GM23248 (cell line): ENCODE data around the gene FKBP1A. TPM values are rescaled to one million over a fixed set of nuclear protein-coding genes. Genes with fewer than 3 reads are reported as not detected.

Experiments used
- DNase-seq: peaks from one replicate; pipeline ENCODE4 v3.0.0-alpha.2; 2015
- H2AFZ ChIP-seq: fragments of 200-600 bp; sonication (generic); 2 replicates; pipeline ENCODE4 v1.6.1; 2016; ENCODE audit warnings: antibody characterized with exemption
- H3F3A ChIP-seq: fragments of 200-600 bp; sonication (generic); 2 replicates; pipeline ENCODE4 v1.6.1; 2016; ENCODE audit warnings: mild to moderate bottlenecking, antibody characterized with exemption, mixed run types; ENCODE audit not compliant: insufficient read depth
- H3K27ac ChIP-seq: fragments of 200-600 bp; sonication (generic); 2 replicates; pipeline ENCODE4 v1.5.1; 2016; ENCODE audit warnings: mild to moderate bottlenecking
- H3K27me3 ChIP-seq: fragments of 200-600 bp; sonication (generic); replicated peaks from 2 replicates; pipeline ENCODE4 v1.6.1; 2016; ENCODE audit warnings: mild to moderate bottlenecking; ENCODE audit not compliant: insufficient read depth
- H3K36me3 ChIP-seq: fragments of 200-600 bp; sonication (generic); 2 replicates; pipeline ENCODE4 v1.6.1; 2016; ENCODE audit warnings: low read depth, mild to moderate bottlenecking
- H3K4me1 ChIP-seq: fragments of 200-600 bp; sonication (generic); 2 replicates; pipeline ENCODE4 v1.6.1; 2016; ENCODE audit warnings: mild to moderate bottlenecking; ENCODE audit not compliant: insufficient read depth
- H3K4me2 ChIP-seq: fragments of 200-600 bp; sonication (generic); one replicate; pipeline ENCODE4 v1.6.1; 2016; ENCODE audit warnings: mild to moderate bottlenecking; ENCODE audit not compliant: unreplicated experiment
- H3K4me3 ChIP-seq: fragments of 200-600 bp; sonication (generic); 2 replicates; pipeline ENCODE4 v1.5.1; 2016; ENCODE audit warnings: mild to moderate bottlenecking
- H3K79me2 ChIP-seq: fragments of 200-600 bp; sonication (generic); 2 replicates; pipeline ENCODE4 v1.6.1; 2016; ENCODE audit warnings: mild to moderate bottlenecking; ENCODE audit not compliant: insufficient read depth
- H3K9ac ChIP-seq: fragments of 200-600 bp; sonication (generic); 2 replicates; pipeline ENCODE4 v1.6.1; 2016; ENCODE audit warnings: mild to moderate bottlenecking
- H3K9me2 ChIP-seq: fragments of 200-600 bp; sonication (generic); 2 replicates; pipeline ENCODE4 v1.6.1; 2016; ENCODE audit warnings: mixed run types, mild to moderate bottlenecking, moderate library complexity; ENCODE audit not compliant: insufficient read depth
- H3K9me3 ChIP-seq: fragments of 200-600 bp; sonication (generic); one replicate; pipeline ENCODE4 v1.6.1; 2017; ENCODE audit warnings: low read depth
- H4K20me1 ChIP-seq: fragments of 200-600 bp; sonication (generic); 2 replicates; pipeline ENCODE4 v1.6.0; 2016; ENCODE audit not compliant: insufficient read depth
- EZH2 ChIP-seq: fragments of 200-600 bp; sonication (generic); IDR thresholded peaks from 2 replicates; pipeline ENCODE4 v1.6.1; 2018; ENCODE audit warnings: antibody characterized with exemption, mild to moderate bottlenecking; ENCODE audit not compliant: insufficient read depth, poor library complexity, severe bottlenecking
- EZH2phosphoT487 ChIP-seq: fragments of 200-600 bp; sonication (generic); IDR thresholded peaks from 2 replicates; pipeline ENCODE4 v1.6.1; 2018; ENCODE audit warnings: antibody characterized with exemption, moderate library complexity, mild to moderate bottlenecking, low read depth; ENCODE audit not compliant: insufficient read depth
- WGBS, 2 experiments: methylation state at CpG; one replicate each; pipeline ENCODE4 v1.1.6; 2015 to 2017; ENCODE audit warnings: low lambda C conversion rate in 2 of 2, low coverage in 1 of 2; ENCODE audit errors: missing lambda C conversion rate in 2 of 2; 5-methylcytosine and 5-hydroxymethylcytosine counted together
- in situ Hi-C: fragments of 300-500 bp; cut with MboI; formaldehyde crosslinking; loops from 2 replicates; pipeline ENCODE4 v1.15.0; 2020
- polyA plus RNA-seq: library from polyadenylated mRNA; unstranded; fragments of >200 nt; fragmentation: Nextera tagmentation; extraction: Ambion mirVana; gene quantifications from 2 replicates; pipeline ENCODE4 v1.2.1, GENCODE V29; 2016
- total RNA-seq: library from RNA; depleted of rRNA; stranded (reverse); fragments of >200 nt; shearing (Covaris generic); gene quantifications from 2 replicates; pipeline ENCODE4 v1.2.3, GENCODE V29; 2014; rRNA removed

FKBP1A gene
- total and polyA plus RNA-seq, 2 experiments from 2014 or later, result 162 to 844 TPM

GRCh38 chr20:1320902-1321653 is 71.8 kb downstream of the FKBP1A start:
- Histone ChIP-seq H3K4me2 (no peak overlapping the region), H3K79me2 (no peaks in the 10 kb centered on the region), H3K9me3 (no peaks in the 10 kb centered on the region), H3K9ac (no peak overlapping the region), H3K4me1 (peaks cover 31% of the 10 kb centered on the region), H3K27me3 (no peaks in the 10 kb centered on the region), H4K20me1 (no peaks in the 10 kb centered on the region), H3K9me2 (no peaks in the 10 kb centered on the region), H2AFZ (no peak overlapping the region), H3F3A (peaks cover 30% of the 10 kb centered on the region), H3K4me3 (no peak overlapping the region), H3K27ac (no peak overlapping the region), H3K36me3 (no peaks in the 10 kb centered on the region)
- DNase-seq, result no peak
- in situ Hi-C loops, result no loop called here
- WGBS, 2 experiments, result 75 to 80% methylated on average over 17 of the region's 17 CpGs
- TF ChIP-seq EZH2 (no peak), EZH2phosphoT487 (no peak)

GRCh38 chr20:1320016-1320415 is 72.8 kb downstream of the FKBP1A start:
- Histone ChIP-seq H4K20me1 (no peaks in the 10 kb centered on the region), H3K79me2 (no peaks in the 10 kb centered on the region), H3K27me3 (no peaks in the 10 kb centered on the region), H3K4me3 (no peak overlapping the region), H2AFZ (no peak overlapping the region), H3K27ac (no peak overlapping the region), H3F3A (peaks cover 28% of the 10 kb centered on the region), H3K9me3 (no peaks in the 10 kb centered on the region), H3K9ac (no peak overlapping the region), H3K9me2 (no peaks in the 10 kb centered on the region), H3K4me2 (no peak overlapping the region), H3K36me3 (no peaks in the 10 kb centered on the region), H3K4me1 (peaks cover 30% of the 10 kb centered on the region)
- TF ChIP-seq EZH2 (no peak), EZH2phosphoT487 (no peak)
- 82 to 95% methylated on average over 5 to 6 of the region's 6 CpGs for WGBS, 2 experiments
- in situ Hi-C loops, result no loop called here
- DNase-seq, result no peak

- 95% methylated on average over 3 to 4 of the region's 4 CpGs for WGBS, 2 experiments
- no peaks in the 10 kb centered on the region for H3K36me3 ChIP-seq
- no peaks in the 10 kb centered on the region for H3K79me2 ChIP-seq
- no peak for TF ChIP-seq EZH2phosphoT487
- no peak for TF ChIP-seq EZH2
- in situ Hi-C loops, result loop anchor here (5.0 kb wide), 1 partner anchor 118 kb away; no protein-coding TSS in a partner anchor
- H3K4me3 ChIP-seq, result no peak overlapping the region
- H3K9ac ChIP-seq, result no peak overlapping the region
- no peak for DNase-seq
- no peak overlapping the region for H2AFZ ChIP-seq
- no peak overlapping the region for H3K4me2 ChIP-seq
- H3K9me2 ChIP-seq, result no peaks in the 10 kb centered on the region
- H3K27me3 ChIP-seq, result no peaks in the 10 kb centered on the region
- no peaks in the 10 kb centered on the region for H3K9me3 ChIP-seq
- H4K20me1 ChIP-seq, result no peaks in the 10 kb centered on the region
- peaks cover 23% of the 10 kb centered on the region for H3F3A ChIP-seq
- H3K27ac ChIP-seq, result no peak overlapping the region
- peaks cover 26% of the 10 kb centered on the region for H3K4me1 ChIP-seq
Measured at GRCh38 chr20:1319462-1319861, 73.4 kb downstream of the FKBP1A start.

GRCh38 chr20:1319051-1319450 is 73.8 kb downstream of the FKBP1A start:
- Histone ChIP-seq H3K4me2 (no peak overlapping the region), H3K9me2 (no peaks in the 10 kb centered on the region), H3K27me3 (no peaks in the 10 kb centered on the region), H3K9ac (no peak overlapping the region), H2AFZ (no peak overlapping the region), H4K20me1 (no peaks in the 10 kb centered on the region), H3K27ac (no peak overlapping the region), H3F3A (peaks cover 19% of the 10 kb centered on the region), H3K4me3 (no peak overlapping the region), H3K36me3 (no peaks in the 10 kb centered on the region), H3K4me1 (peaks cover 23% of the 10 kb centered on the region), H3K9me3 (no peaks in the 10 kb centered on the region), H3K79me2 (no peaks in the 10 kb centered on the region)
- TF ChIP-seq EZH2 (no peak), EZH2phosphoT487 (no peak)
- in situ Hi-C loops, result loop anchor here (5.0 kb wide), 1 partner anchor 118 kb away; no protein-coding TSS in a partner anchor
- DNase-seq, result no peak
- WGBS, 2 experiments, result 96% methylated on average over 4 of the region's 4 CpGs

Other genes starting within 250 kb of the FKBP1A start
- 0.43 TPM in 1 of 2 replicates, not detected in the other for gene TMEM74B, start 208.1 kb downstream of the FKBP1A start, total RNA-seq
- 0.18 and 0.23 TPM in 2 replicates for gene TMEM74B, start 208.1 kb downstream of the FKBP1A start, polyA plus RNA-seq
- not detected in 2 replicates for gene C20orf202, start 189.6 kb downstream of the FKBP1A start, total RNA-seq
- gene C20orf202, start 189.6 kb downstream of the FKBP1A start, polyA plus RNA-seq, result not detected in 2 replicates
- gene RAD21L1, start 167.0 kb downstream of the FKBP1A start, total RNA-seq, result not detected in 2 replicates
- gene RAD21L1, start 167.0 kb downstream of the FKBP1A start, polyA plus RNA-seq, result 0.16 TPM in 2 replicates
- gene SNPH, start 126.8 kb downstream of the FKBP1A start, total RNA-seq, result 11.2 and 12.9 TPM in 2 replicates
- gene SNPH, start 126.8 kb downstream of the FKBP1A start, polyA plus RNA-seq, result 5.7 and 5.9 TPM in 2 replicates
- gene SDCBP2, start 63.9 kb downstream of the FKBP1A start, total RNA-seq, result 4.9 and 5.5 TPM in 2 replicates
- 4.1 and 4.2 TPM in 2 replicates for gene SDCBP2, start 63.9 kb downstream of the FKBP1A start, polyA plus RNA-seq
- 22.2 and 32.0 TPM in 2 replicates for gene NSFL1C, start 73.8 kb upstream of the FKBP1A start, total RNA-seq
- 84.2 and 88.7 TPM in 2 replicates for gene NSFL1C, start 73.8 kb upstream of the FKBP1A start, polyA plus RNA-seq
- not detected in 2 replicates for gene SIRPB2, start 98.4 kb upstream of the FKBP1A start, total RNA-seq
- gene SIRPB2, start 98.4 kb upstream of the FKBP1A start, polyA plus RNA-seq, result not detected in 2 replicates
- gene SIRPD, start 164.7 kb upstream of the FKBP1A start, total RNA-seq, result not detected in 2 replicates
- not detected in 2 replicates for gene SIRPD, start 164.7 kb upstream of the FKBP1A start, polyA plus RNA-seq
- gene SIRPB1, start 227.0 kb upstream of the FKBP1A start, total RNA-seq, result 0.38 and 0.54 TPM in 2 replicates
- not detected in 2 replicates for gene SIRPB1, start 227.0 kb upstream of the FKBP1A start, polyA plus RNA-seq